GM21576 (cell line): ENCODE data around the gene PREX1.
"Not testable (repeated sequence)": the region's sequence is repeated elsewhere in the genome, so short reads cannot be mapped to it uniquely, and the experiment has no call there.

Experiments
- ATAC-seq: cut with Tn5 transposase; IDR thresholded peaks from one replicate; pipeline ENCODE4 v1.9.1; 2021; ENCODE audit warnings: mild to moderate bottlenecking, moderate library complexity; ENCODE audit not compliant: unreplicated experiment

PREX1 gene

DNA sequence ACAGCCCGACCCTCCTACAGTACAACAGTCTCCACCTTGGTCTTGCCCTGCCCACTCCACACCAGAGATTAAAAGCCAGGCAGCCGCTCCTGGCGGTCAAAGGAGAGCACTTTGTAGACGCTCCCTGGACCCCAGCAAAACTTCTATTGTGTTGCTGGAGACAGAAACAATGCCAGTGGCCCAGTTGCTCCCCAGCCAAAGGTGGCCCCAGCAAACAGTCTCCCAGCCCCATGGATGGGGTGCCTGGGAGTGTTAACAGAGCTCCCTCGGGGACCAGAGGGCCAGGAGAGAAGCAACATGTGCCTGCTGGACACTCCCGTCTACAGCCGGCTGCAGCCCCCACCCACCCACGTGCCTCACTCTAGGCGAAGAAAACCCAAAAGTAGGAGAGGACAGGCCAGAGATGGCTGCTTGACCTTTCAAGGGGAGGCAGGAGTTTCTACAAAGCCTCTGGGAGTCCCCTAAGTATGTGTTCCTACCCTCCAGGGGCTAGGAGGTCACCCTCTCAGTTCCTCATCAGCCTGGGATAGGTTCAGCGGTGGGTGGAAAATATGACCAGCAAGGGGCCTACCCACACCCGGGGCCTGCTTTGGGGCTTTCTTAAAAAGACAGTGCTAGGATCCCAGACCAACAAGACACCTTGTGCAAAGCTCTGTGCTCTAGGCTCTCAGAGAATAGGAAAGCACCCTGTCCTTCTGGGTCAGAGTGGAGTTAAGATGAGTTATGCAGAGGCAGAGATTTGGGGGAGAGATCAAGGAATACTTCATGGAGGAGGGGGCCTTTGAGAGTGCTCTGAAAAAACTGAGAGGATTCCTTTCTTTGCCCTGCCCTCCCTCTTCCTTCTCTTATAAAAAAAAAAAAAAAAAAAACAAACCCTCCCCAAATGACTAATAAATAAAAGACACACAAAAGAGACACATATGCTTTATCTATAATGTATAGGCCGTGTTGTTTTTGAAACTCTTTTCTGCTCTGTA is 19.0 kb upstream of the PREX1 start:
- peak; percentile 91 for ATAC-seq

- no peak for ATAC-seq
Observed at GRCh38 chr20:48845721-48846306, 18.0 kb upstream of the PREX1 start.

DNA sequence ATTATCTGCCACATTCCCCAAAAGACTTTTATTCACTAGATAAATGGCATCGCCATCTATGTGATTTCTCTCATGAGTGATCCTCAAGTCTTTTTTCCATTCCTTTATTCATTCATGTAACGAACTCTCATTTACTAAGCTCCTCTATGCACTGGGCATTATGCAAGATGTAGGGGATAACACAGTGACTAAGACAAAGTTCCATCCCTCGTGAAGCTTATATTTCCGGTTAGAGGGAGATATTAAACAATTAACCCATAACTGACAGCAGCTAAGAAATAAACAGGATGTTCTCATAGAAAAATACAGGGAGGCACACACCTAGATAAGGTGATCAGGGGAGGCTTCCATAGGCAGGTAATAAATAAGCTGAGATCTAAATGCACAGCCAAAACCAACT is 17.2 kb upstream of the PREX1 start:
- no peak for ATAC-seq

DNA sequence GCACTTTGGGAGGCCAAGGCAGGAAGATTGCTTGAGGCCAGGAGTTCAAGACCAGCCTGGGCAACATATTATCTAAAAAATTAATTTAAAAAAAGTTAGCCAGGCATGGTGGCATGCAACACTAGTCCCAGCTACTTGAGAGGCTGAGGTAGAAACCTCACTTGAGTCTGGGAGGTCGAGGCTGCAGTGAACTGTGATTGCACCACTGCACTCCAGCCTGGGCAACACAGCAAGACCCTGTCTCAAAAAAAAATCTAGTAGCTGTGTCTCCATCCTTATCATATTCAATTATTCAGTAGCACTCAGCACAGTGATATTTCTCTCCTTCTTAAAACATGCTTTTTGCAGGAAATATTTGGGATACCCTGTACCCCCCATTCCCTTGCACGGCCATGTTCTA is 16.1 kb upstream of the PREX1 start:
- ATAC-seq: not testable (repeated sequence)

GRCh38 chr20:48843057-48843806 is 15.4 kb upstream of the PREX1 start:
- ATAC-seq: no peak

GRCh38 chr20:48841875-48842529 is 14.2 kb upstream of the PREX1 start:
- ATAC-seq: no peak

- ATAC-seq: no peak
Observed at GRCh38 chr20:48841196-48841874, 13.5 kb upstream of the PREX1 start.

GRCh38 chr20:48839154-48839917 is 11.5 kb upstream of the PREX1 start:
- ATAC-seq: no peak

DNA sequence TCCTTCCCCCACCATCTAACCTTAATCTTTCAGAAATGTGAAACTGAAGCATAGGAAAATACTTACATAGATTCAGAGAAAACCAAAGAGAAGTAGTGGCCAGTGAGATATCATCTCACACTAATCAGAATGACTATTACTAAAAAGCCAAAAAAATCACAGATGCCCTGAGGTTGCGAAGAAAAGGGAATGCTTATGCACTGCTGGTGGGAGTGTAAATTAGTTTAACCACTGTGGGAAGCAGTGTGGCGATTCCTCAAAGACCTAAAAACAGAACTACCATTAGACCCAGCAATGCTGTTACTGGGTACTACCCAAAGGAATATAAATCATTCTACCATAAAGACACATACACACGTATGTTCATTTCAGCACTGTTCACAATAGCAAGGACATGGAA is 9.2 kb upstream of the PREX1 start:
- no peak for ATAC-seq

DNA sequence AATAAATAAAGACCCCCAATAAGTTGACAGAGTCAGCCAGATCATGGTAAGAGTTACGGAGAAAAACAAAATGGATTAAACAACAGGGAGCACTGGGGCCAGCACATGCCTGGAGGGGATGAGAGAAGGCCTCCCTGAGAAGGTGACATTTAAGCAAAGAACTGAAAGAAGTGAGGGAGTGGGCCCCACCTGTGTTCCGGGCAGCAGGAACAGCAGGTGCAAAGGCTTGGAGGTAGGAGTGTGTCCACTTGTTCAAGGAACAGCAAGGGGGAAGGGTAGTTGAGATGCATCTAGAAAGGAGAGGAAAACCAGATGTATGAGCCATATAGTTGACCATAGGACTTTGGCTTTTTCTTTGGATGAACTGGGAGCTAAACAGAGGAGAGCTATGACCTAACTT is 7.6 kb upstream of the PREX1 start:
- ATAC-seq: no peak

DNA sequence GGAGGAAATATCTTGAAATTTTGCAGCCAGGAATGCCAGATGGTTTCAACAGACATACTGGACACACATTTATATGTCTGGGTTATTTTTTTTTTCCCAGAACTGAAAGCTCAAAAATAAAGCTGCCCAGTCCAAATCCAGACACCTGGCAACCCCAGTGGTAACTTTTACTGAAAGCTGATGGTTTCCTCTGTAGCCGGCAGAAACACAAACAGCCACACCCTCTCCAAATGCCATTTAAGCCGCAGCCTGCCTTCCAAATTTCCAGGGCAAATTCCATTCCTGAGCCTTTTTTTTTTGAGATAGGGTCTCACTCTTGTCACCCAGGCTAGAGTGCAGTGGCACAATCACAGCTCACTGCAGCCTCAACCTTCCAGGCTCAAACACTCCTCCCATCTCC is 6.5 kb upstream of the PREX1 start:
- ATAC-seq: no peak

DNA sequence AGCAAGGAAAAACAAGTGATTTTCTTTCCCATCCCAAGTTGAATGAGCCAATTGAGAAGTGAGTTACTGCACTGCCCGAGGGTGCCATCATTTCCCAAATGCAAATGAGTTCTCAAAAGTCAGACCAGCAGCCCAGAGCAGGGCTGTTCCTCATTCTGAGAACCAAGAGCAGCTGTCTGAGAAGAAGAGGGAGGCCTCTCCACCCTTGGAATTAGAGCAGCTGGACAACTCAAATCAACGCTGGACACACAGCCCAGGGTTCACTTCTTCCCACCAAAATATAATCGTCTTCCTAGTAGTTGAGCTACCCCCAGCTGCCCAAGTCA is 4.6 kb upstream of the PREX1 start:
- ATAC-seq: no peak

DNA sequence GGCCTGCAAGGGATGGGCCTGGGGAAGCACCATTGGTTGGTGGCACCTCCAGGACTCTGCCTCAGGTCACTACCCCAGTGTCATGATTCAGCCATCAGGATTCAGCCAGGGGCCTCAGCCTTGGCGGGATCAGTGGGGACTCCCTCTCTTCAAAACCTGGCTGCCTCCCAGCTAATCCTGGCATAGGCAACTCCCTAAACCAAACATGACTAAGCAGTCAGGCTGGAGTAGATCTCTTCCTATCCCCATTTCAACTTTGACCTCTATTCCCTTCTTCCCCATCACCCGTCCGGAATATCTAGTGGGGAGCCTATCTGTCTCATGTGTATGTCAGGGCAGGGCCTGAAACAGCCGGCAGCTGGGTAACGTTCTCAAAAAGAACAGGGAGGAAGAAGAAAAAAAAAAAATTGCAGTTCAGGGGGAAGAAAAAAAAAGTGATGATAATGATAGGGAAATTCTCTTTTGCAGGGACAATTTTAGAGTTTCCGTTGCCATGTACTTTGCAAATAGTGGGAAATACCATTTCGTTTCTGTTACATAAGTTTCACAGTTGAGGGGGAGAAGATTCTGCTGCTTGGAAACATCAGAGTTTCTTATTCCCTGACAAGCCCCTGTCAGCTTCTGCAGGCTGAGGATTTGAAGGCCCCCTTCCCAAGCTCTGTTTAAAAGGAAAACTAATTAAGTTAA is 4.1 kb upstream of the PREX1 start:
- no peak for ATAC-seq

DNA sequence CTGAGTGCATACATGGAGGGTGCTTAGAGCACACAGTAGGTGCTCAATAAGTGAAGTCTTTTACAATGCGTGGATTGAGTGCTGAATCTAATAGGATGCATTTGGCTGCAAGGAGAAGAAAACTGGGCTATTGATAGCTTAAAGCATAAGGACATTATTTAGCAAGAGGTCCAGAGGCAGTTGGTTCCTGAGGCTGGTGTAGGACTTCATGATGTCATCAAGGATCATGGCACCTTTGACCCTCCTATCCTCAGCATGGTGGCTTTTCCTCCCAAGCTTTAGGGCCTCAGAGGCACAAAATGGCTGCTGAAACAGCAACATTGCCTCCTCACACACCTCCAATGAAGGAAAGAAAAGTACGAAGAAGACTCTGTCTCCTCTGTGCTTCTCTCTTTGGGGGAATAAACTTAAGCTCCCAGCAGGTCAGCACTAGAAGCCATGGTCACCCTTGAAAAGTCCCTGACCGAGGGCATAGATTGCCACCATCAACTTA is 3.1 kb upstream of the PREX1 start:
- ATAC-seq: no peak

- no peak for ATAC-seq
Observed at GRCh38 chr20:48829940-48830339, 2.1 kb upstream of the PREX1 start.

DNA sequence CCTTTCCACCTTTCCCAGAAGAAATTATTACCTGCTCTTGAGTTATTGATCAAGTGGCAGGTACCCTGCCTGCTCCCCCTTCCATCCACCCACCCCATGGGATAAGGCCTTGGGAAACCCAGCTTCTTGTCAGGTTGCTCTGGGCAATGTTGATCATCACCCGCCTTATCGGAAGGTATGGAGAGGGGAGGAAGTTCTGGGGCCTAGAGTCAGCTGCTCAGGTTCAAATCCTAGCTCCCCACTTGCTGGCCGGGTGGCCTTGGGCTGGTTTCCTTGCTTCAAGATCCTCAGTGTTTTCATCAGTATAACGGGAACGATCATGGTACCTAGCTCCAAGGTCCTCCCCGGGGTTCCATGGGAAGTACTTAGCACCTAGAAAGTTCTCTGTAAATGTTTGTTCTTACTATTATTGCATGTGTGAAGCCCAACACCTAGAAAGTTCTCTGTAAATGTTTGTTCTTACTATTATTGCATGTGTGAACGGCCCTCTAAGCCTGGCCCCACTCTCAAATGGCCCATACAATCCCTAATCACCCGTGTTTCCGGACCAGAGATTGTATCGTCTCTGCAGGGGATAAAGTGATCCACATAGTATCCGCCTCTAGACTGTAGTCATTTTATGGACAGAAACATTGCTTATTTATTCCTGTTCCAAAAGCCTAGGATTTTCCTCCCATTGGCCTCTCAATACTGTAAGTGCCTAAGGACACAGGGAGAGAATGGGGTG is 1.1 kb upstream of the PREX1 start:
- no peak for ATAC-seq

GRCh38 chr20:48826883-48827771 is 672 bp downstream of the PREX1 start:
- peak; percentile 13 for ATAC-seq

DNA sequence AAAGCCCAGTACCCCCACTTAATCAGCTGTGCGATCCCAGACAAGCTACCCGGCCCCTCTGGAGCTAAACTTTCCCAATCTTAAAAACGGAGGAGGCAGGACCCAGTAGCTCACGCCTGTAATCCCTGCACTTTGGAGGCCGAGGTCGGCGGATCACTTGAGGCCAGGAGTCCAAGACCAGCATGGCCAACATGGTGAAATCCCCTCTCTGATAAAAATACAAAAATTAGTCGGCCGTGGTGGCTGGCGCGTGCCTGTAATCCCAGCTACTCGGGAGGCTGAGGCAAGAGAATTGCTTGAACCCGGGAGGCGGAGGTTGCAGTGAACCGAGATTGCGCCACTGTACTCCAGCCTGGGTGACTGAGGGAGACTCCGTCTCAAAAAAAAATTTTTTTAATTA is 1.3 kb downstream of the PREX1 start:
- not testable (repeated sequence) for ATAC-seq
